Caco-2 (cell line): ENCODE data around the gene MACROD2. TPM values are rescaled to one million over a fixed set of nuclear protein-coding genes. Genes with fewer than 3 reads are reported as not detected.
"Not testable (repeated sequence)": the region's sequence is repeated elsewhere in the genome, so short reads cannot be mapped to it uniquely, and the experiment has no call there.

Source experiments
- BruUV-seq: library from RNA; stranded (reverse); fragments of 400-500 nt; replicated peaks from 2 replicates; lab custom pipeline; 2021; lab: Mats Ljungman, UMichigan
- CTCF ChIA-PET: fragments of 300-600 bp; sonication (Branson Sonifier 250); formaldehyde crosslinking; loops from one replicate; lab custom pipeline; 2022; ENCODE audit warnings: antibody characterized with exemption; lab: Charles Lee
- POLR2A ChIA-PET: fragments of 300-600 bp; sonication (Branson Sonifier 250); formaldehyde crosslinking; loops from one replicate; lab custom pipeline; 2022; ENCODE audit warnings: antibody characterized with exemption; lab: Charles Lee
- DNase-seq, 2 experiments: peaks; one replicate each; pipeline versions ENCODE4 v3.0.0 to v3.0.0-alpha.2; 2020 to 2022
- H3K27me3 ChIP-seq: replicated peaks from 2 replicates; pipeline ENCODE4 v1.6.0; 2011; ENCODE audit warnings: low read length; ENCODE audit not compliant: control insufficient read depth, insufficient read depth
- H3K36me3 ChIP-seq: 2 replicates; pipeline ENCODE4 v1.5.1; 2011; ENCODE audit warnings: low read length; ENCODE audit not compliant: control insufficient read depth, insufficient read depth
- H3K4me1 ChIP-seq: fragments of 250-450 bp; sonication (Bioruptor Pico); 2 replicates; pipeline ENCODE4 v1.5.1; 2020; ENCODE audit warnings: mild to moderate bottlenecking
- H3K4me3 ChIP-seq: 2 replicates; pipeline ENCODE4 v1.5.1; 2011; ENCODE audit warnings: low read depth, mild to moderate bottlenecking, control low read depth, low read length
- H3K9me3 ChIP-seq: fragments of 250-450 bp; sonication (Bioruptor Pico); 2 replicates; pipeline ENCODE4 v1.5.1; 2020; ENCODE audit warnings: mild to moderate bottlenecking, moderate library complexity
- H3K27ac Mint-ChIP-seq: one replicate; pipeline ENCODE4 v1.8.0; 2022; ENCODE audit warnings: mixed read lengths; ENCODE audit not compliant: unreplicated experiment
- H3K27me3 Mint-ChIP-seq: one replicate; pipeline ENCODE4 v1.8.0; 2022; ENCODE audit warnings: mixed read lengths; ENCODE audit not compliant: insufficient read depth, unreplicated experiment
- H3K36me3 Mint-ChIP-seq: one replicate; pipeline ENCODE4 v1.8.0; 2022; ENCODE audit warnings: mild to moderate bottlenecking, mixed read lengths; ENCODE audit not compliant: insufficient read depth, unreplicated experiment
- H3K4me1 Mint-ChIP-seq: one replicate; pipeline ENCODE4 v1.8.0; 2022; ENCODE audit warnings: low read depth, mixed read lengths; ENCODE audit not compliant: unreplicated experiment
- H3K4me3 Mint-ChIP-seq: one replicate; pipeline ENCODE4 v1.8.0; 2022; ENCODE audit warnings: mild to moderate bottlenecking, moderate library complexity, mixed read lengths; ENCODE audit not compliant: unreplicated experiment
- H3K9me3 Mint-ChIP-seq: one replicate; pipeline ENCODE4 v1.8.0; 2022; ENCODE audit warnings: mixed read lengths; ENCODE audit not compliant: unreplicated experiment
- CTCF ChIP-seq, 2 experiments: fragments of 200-600 bp in 1 of 2; IDR thresholded peaks; 1 replicate in 1 of 2; 2 replicates in 1 of 2; pipeline versions ENCODE4 v1.5.1 to v1.8.0; 2011 to 2022; ENCODE audit warnings: antibody characterized with exemption in 1 of 2, control low read depth in 1 of 2, inconsistent platforms in 1 of 2, low read depth in 1 of 2, low read length in 1 of 2, mild to moderate bottlenecking in 1 of 2, moderate library complexity in 1 of 2; ENCODE audit not compliant: insufficient read depth in 1 of 2, severe bottlenecking in 1 of 2, unreplicated experiment in 1 of 2
- intact Hi-C: fragments of 100-400 bp; cut with micrococcal nuclease; formaldehyde crosslinking; loops from one replicate; pipeline ENCODE4 v1.10.0; 2022; ENCODE audit not compliant: unreplicated experiment
- total RNA-seq: library from RNA; stranded (reverse); gene quantifications from 2 replicates; pipeline ENCODE4 v1.2.3, GENCODE V29; 2022

MACROD2 gene
- total RNA-seq, 1 experiment from 2014 or later: 6.4 TPM

- H3K4me1 Mint-ChIP-seq: no peaks in the 10 kb centered on the region
- no peak overlapping the region for H3K4me3 ChIP-seq
- H3K4me3 Mint-ChIP-seq: no peak overlapping the region
- TF ChIP-seq CTCF (IDR thresholded peaks at IDR 0.05; ENCODE audit: insufficient read depth in 1 of 2, low read depth in 1 of 2, low read length in 1 of 2, severe bottlenecking in 1 of 2, unreplicated experiment in 1 of 2): no peak
- no peaks in the 10 kb centered on the region for H3K4me1 ChIP-seq
- no TSS peak for BruUV-seq
- H3K36me3 ChIP-seq: no peaks in the 10 kb centered on the region
- ChIA-PET CTCF (no interaction called here), POLR2A (no interaction called here)
- H3K27me3 Mint-ChIP-seq: peaks cover 5% of the 10 kb centered on the region
- no peak overlapping the region for H3K27ac Mint-ChIP-seq
- no peaks in the 10 kb centered on the region for H3K9me3 ChIP-seq
- peaks cover 10% of the 10 kb centered on the region for H3K9me3 Mint-ChIP-seq
- no peaks in the 10 kb centered on the region for H3K27me3 ChIP-seq
- no peak for DNase-seq
- intact Hi-C loops: no loop called here
- no peaks in the 10 kb centered on the region for H3K36me3 Mint-ChIP-seq
Observed at GRCh38 chr20:15977758-15978157, 1982.4 kb downstream of the MACROD2 start.

- H3K27me3 Mint-ChIP-seq, H3K36me3 Mint-ChIP-seq, H3K4me3 Mint-ChIP-seq, POLR2A ChIA-PET, H3K27me3 ChIP-seq, BruUV-seq, H3K9me3 Mint-ChIP-seq, intact Hi-C loops, H3K27ac Mint-ChIP-seq, H3K4me3 ChIP-seq, H3K4me1 ChIP-seq, CTCF ChIA-PET, H3K36me3 ChIP-seq, H3K4me1 Mint-ChIP-seq, DNase-seq, H3K9me3 ChIP-seq: not testable (repeated sequence)
Observed at GRCh38 chr20:15985494-15986368, 1990.4 kb downstream of the MACROD2 start.

GRCh38 chr20:15986690-15987089 lies 1991.4 kb downstream of the MACROD2 start:
- Mint-ChIP-seq H3K27me3 (no peaks in the 10 kb centered on the region), H3K4me1 (no peaks in the 10 kb centered on the region), H3K4me3 (no peak overlapping the region), H3K9me3 (no peaks in the 10 kb centered on the region), H3K27ac (no peak overlapping the region), H3K36me3 (no peaks in the 10 kb centered on the region)
- POLR2A ChIA-PET: no interaction called here
- no peaks in the 10 kb centered on the region for H3K4me1 ChIP-seq
- CTCF ChIA-PET: no interaction called here
- DNase-seq: no peak
- H3K4me3 ChIP-seq: no peak overlapping the region
- no peak for TF ChIP-seq CTCF (IDR thresholded peaks at IDR 0.05; ENCODE audit: insufficient read depth in 1 of 2, low read depth in 1 of 2, low read length in 1 of 2, severe bottlenecking in 1 of 2, unreplicated experiment in 1 of 2)
- no peaks in the 10 kb centered on the region for H3K36me3 ChIP-seq
- no peaks in the 10 kb centered on the region for H3K27me3 ChIP-seq
- no peaks in the 10 kb centered on the region for H3K9me3 ChIP-seq
- intact Hi-C loops: no loop called here
- no TSS peak for BruUV-seq
